AG04450 (cell line): ENCODE measurements around the gene ZBTB11. TPM values are rescaled to one million over a fixed set of nuclear protein-coding genes. Genes with fewer than 3 reads are reported as not detected.

Experiments used
- CTCF ChIA-PET: fragments of 300-600, 350-600 bp; formaldehyde crosslinking; extraction: SDS; loops from one replicate; lab custom pipeline; 2022; ENCODE audit warnings: antibody characterized with exemption, inconsistent platforms; lab: Charles Lee
- POLR2A ChIA-PET: fragments of 350-600 bp; formaldehyde crosslinking; extraction: SDS; loops from one replicate; lab custom pipeline; 2021; ENCODE audit warnings: antibody characterized with exemption, inconsistent platforms; lab: Yijun Ruan, JAX
- DNase-seq: peaks from one replicate; pipeline ENCODE4 v3.0.0-alpha.2; 2011; ENCODE audit warnings: low read depth, low spot score
- H3K27ac ChIP-seq: one replicate; pipeline ENCODE4 v1.5.1; 2012; ENCODE audit warnings: low read depth, low read length, control low read depth
- H3K27me3 ChIP-seq: one replicate; pipeline ENCODE4 v1.6.0; 2012; ENCODE audit warnings: low read length; ENCODE audit not compliant: control insufficient read depth, insufficient read depth
- H3K4me3 ChIP-seq: 2 replicates; pipeline ENCODE4 v1.5.1; 2011; ENCODE audit warnings: mild to moderate bottlenecking, low read depth, low read length, control low read depth
- H3K9me3 ChIP-seq: 2 replicates; pipeline ENCODE4 v1.5.1; 2012; ENCODE audit warnings: low read length; ENCODE audit not compliant: control insufficient read depth, insufficient read depth
- CTCF ChIP-seq: IDR thresholded peaks from 2 replicates; pipeline ENCODE4 v1.5.1; 2011; ENCODE audit warnings: low read depth, low read length, control low read depth, inconsistent platforms
- polyA plus RNA-seq: library from polyadenylated mRNA; depleted of rRNA; stranded (reverse); fragments of >200 nt; gene quantifications from 2 replicates; pipeline ENCODE4 v1.2.3, GENCODE V29; 2011

Gene ZBTB11
- polyA plus RNA-seq, 1 experiment, result 13.8 TPM

- POLR2A ChIA-PET, result no interaction called here
- CTCF ChIA-PET, result no interaction called here
- no peak overlapping the region for H3K27ac ChIP-seq
- no peak overlapping the region for H3K4me3 ChIP-seq
- H3K9me3 ChIP-seq, result no peaks in the 10 kb centered on the region
- no peaks in the 10 kb centered on the region for H3K27me3 ChIP-seq
- DNase-seq, result no peak
- TF ChIP-seq CTCF, result no peak
Observed at GRCh38 chr3:101722394-101723173, 45.7 kb upstream of the ZBTB11 start.

GRCh38 chr3:101720851-101721840 lies 44.2 kb upstream of the ZBTB11 start:
- CTCF ChIA-PET, result interaction anchor here (1.0 kb wide), 1 partner anchor 26 kb away, joined by 3 read pairs; no protein-coding TSS in a partner anchor
- Histone ChIP-seq H3K27ac (no peak overlapping the region), H3K9me3 (no peaks in the 10 kb centered on the region), H3K27me3 (no peaks in the 10 kb centered on the region), H3K4me3 (no peak overlapping the region)
- DNase-seq, result no peak
- TF ChIP-seq CTCF, result no peak
- POLR2A ChIA-PET, result no interaction called here

- TF ChIP-seq CTCF, result no peak
Observed at GRCh38 chr3:101719604-101720185, 42.8 kb upstream of the ZBTB11 start.

GRCh38 chr3:101718455-101718854 lies 41.5 kb upstream of the ZBTB11 start:
- TF ChIP-seq CTCF, result no peak
- Histone ChIP-seq H3K4me3 (no peak overlapping the region), H3K27me3 (no peaks in the 10 kb centered on the region), H3K9me3 (no peaks in the 10 kb centered on the region), H3K27ac (no peak overlapping the region)
- POLR2A ChIA-PET, result no interaction called here
- DNase-seq, result no peak
- CTCF ChIA-PET, result interaction anchor here (1.2 to 2.6 kb wide), 2 partner anchors 10 to 85 kb away, joined by 3 to 22 read pairs; no protein-coding TSS in a partner anchor

More at GRCh38 chr3:101719604-101720185, 42.8 kb upstream of the ZBTB11 start:
- no peak overlapping the region for H3K4me3 ChIP-seq
- no peak for DNase-seq
- H3K27me3 ChIP-seq, result no peaks in the 10 kb centered on the region
- POLR2A ChIA-PET, result interaction anchor here (0.7 kb wide), 1 partner anchor 15 kb away, joined by 6 read pairs; no protein-coding TSS in a partner anchor
- H3K27ac ChIP-seq, result no peak overlapping the region
- H3K9me3 ChIP-seq, result no peaks in the 10 kb centered on the region
- CTCF ChIA-PET, result interaction anchor here (1.2 to 2.6 kb wide), 2 partner anchors 12 to 83 kb away, joined by 3 to 22 read pairs; no protein-coding TSS in a partner anchor
